ENCODE measurements around the gene PRAMEF25.
"Not testable (repeated sequence)": the region's sequence is repeated elsewhere in the genome, so short reads cannot be mapped to it uniquely, and the experiment has no call there.

The PRAMEF25 gene

DNA sequence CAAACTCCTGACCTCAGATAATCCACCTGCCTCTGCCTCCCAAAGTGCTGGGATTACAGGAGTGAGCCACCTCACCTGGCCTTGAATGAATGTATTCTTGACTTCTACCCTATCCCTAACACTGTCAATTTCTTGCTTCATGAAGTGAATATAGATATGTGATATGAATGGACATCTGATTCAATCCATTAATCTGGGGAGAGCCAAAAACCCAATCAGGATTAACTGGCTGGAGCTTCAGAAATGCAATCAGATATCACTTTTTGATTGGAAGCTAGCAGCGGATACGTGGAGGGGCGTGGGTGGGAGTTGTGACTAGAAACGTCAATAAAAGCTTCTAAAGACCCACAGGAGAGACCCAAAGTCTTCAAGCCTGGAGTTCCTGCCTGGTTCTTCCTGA lies at the start of gene PRAMEF25:
Gene PRAMEF25 (plus strand): TSS at position 301 of the 400 bp plus-strand sequence. CDS start 2,920 bp downstream, outside the sequence.
- not testable (repeated sequence) for DNase-seq (ENCODE audit: low spot score)

DNA sequence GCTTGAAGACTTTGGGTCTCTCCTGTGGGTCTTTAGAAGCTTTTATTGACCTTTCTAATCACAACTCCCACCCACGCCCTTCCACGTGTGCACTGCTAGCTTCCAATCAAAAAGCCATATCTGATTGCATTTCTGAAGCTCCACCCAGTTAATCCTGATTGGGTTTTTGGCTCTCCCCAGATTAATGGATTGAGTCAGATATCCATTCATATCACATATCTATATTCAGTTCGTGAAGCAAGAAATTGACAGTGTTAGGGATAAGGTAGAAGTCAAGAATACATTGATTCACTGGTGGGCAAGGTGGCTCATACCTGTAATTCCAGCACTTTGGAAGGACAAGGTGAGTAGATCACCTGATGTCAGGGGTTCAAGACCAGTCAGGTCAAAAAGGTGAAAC lies 14.1 kb upstream of the PRAMEF25 start, which contains the start of gene PRAMEF27:
Gene PRAMEF27 (minus strand): TSS at position 101 of the 400 bp plus-strand sequence. CDS start 2,916 bp downstream, outside the sequence.
- not testable (repeated sequence) for DNase-seq (ENCODE audit: low spot score)

DNA sequence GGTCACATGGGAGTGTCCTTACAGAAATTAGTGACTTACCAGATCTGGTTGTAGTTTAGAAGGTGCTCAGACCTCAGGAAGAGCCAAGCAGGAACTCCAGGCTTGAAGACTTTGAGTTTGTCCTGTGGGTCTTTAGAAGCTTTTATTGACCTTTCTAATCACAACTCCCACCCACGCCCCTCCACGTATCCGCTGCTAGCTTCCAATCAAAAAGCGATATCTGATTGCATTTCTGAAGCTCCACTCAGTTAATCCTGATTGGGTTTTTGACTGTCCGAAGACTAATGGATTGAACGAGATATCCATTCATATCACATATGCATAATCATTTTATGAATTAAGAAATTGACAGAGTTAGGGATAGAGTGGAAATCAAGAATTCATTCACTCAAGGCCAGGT lies 46.2 kb downstream of the PRAMEF25 start, which contains the start of gene HNRNPCL2:
Gene HNRNPCL2 (minus strand): TSS at position 101 of the 400 bp plus-strand sequence. CDS start 454 bp downstream, outside the sequence.
- DNase-seq (ENCODE audit: low spot score) = not testable (repeated sequence)
